Measurements from ENCODE around the gene CYP4F12.
"Not testable (repeated sequence)": the region's sequence is repeated elsewhere in the genome, so short reads cannot be mapped to it uniquely, and the experiment has no call there.

CYP4F12 gene

DNA sequence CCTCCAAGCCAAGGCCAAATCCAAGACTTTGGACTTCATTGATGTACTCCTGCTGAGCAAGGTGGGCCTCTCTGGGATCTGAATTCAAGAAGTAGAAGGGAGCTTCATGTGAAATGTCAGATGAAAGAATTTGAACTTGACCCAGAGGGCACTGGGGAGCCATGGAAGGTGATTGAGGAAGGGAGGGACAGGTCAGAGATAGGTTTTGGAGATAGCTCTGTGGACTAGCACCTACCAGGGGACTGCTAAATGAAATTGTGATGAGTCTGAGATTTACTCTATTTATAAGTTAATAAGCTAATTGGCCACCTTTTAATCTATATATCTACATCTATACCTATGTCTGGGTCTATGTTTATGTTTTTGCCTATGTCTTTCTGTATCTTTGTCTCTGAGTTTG lies 22.8 kb upstream of the CYP4F12 start:
- DNase-seq (ENCODE audit: low read depth in 2 of 2), result not testable (repeated sequence)

DNA sequence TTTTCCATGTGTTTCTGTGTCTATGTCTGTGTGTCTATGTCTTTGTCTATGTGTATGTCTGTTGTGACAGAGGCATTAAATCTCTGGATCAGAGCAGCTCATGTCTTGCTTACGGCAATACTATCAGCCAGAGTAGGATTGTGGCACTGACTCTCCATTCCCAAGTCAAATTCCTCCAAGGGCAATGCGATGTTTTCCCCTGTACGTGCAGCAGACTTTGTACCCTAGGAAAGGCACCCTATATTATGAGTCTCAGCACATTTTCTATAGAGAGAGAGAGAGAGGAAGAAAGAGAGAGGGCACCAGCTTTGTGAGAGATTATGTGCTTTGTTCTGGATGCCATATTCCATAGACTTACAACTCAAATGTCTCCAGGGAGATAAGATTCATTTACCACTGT lies 21.1 kb upstream of the CYP4F12 start:
- no peak for DNase-seq (ENCODE audit: low read depth in 2 of 2)

DNA sequence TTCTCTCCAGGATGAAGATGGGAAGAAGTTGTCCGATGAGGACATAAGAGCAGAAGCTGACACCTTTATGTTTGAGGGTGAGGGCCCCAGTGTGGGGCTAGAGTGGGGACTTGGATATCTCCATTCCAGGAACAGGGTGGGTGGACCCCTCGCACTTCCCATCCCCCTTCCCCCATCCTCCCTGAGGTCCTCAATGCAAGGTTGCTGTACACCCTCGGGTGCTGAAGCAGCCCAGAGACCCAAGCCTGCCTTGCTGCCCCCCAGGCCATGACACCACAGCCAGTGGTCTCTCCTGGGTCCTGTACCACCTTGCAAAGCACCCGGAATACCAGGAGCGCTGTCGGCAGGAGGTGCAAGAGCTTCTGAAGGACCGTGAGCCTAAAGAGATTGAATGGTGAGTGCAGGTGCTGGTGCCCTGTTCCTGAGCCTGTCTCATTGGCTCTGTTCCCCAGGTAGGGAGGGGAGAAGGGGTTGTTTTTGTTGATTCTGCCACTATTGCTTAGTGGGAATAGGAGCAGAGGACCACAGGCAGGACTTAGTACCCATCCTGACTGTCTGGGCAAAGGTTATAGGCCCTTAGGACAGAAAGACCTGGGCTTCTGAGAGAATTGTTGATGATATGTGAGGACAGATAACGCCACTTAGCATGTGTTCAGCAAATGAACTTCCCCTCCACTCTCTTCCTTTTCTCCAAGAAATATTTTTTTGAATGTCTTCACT lies 20.2 kb upstream of the CYP4F12 start:
- no peak for DNase-seq (ENCODE audit: low read depth in 2 of 2)

DNA sequence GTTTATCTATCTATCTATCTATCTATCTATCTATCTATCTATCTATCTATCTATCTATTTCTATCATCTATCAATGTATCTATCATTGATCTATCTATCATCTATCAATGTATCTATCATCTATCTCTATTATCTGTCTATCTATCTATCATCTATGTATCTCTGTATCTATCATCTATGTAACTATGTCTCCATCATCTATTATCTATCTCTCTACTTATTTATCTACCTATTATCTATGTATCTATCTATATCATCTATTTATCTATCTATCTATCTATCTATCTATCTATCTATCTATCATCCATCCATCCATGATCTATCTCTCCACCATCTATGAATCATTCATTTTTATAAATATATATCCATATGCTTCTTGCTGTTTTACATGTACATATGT lies 16.4 kb upstream of the CYP4F12 start:
- DNase-seq (ENCODE audit: low read depth in 2 of 2), result no peak

DNA sequence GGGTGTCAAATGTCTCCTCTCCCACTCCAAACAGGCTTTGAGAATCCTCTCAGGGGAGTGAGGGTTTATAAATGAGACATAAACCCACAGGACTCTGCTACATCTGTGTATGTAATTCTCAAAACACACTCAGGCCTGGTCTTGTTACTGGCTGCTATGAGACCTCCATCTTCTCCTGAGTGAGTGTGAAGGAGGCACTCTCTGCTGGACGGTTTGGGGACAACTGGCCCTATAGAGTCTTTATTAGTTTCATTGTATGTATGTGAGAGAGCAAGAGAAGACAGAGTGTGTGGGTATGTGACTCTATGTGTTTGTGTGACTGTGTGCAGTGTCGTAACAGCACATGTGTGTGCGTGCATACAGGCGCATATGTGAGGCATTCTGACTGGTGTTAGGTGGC lies 9.6 kb upstream of the CYP4F12 start:
- DNase-seq (ENCODE audit: low read depth in 2 of 2), result no peak

DNA sequence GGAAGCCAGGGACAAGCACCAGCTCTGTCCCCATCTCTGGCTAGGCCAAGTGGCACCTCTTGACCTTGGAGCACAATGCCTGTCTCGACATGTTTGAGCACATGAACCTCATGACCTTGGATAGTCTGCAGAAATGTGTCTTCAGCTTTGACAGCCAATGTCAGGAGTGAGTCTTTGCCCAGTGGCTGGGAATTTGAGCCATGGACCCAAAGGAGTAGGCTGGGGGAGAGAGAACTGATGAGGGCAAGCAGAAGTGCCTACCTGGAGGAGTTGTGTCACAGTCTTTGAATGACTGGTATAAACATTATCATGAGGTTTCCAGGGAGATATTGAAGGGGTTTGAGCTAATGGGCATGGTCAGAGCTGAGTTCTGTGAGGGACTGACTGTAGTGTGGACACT lies 6.7 kb upstream of the CYP4F12 start:
- DNase-seq (ENCODE audit: low read depth in 2 of 2), result no peak

DNA sequence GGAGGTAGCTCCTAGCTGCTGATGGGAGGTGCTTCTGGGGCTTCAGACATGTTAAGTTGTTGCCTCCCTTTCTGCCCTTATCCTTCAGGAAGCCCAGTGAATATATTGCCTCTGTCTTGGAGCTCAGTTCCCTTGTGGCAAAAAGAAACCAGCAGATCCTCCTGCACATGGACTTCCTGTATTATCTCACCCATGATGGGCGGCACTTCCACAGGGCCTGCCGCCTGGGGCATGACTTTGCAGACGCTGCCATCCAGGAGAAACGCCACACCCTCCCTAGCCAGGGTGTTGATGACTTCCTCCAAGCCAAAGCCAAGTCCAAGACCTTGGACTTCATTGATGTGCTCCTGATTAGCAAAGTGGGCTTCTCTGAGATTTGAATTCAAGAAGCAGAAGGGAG lies 6.0 kb upstream of the CYP4F12 start:
- no peak for DNase-seq (ENCODE audit: low read depth in 2 of 2)

DNA sequence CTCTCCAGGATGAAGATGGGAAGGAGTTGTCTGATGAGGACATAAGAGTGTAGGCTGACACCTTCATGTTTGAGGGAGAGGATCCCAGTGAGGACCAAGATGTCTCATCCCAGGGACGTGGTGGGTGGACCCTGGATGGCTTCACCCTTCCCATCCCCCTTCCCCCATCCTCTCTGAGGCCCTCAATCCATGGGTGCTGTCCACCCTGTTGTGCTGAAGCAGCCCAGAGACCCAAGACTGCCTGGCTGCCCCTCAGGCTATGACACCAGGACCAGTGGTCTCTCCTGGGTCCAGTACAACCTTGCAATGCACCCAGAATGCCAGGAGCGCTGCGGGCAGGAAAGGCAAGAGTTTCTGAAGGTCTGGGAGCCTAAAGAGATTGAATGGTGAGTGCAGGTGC lies 3.4 kb upstream of the CYP4F12 start:
- no peak for DNase-seq (ENCODE audit: low read depth in 2 of 2)

DNA sequence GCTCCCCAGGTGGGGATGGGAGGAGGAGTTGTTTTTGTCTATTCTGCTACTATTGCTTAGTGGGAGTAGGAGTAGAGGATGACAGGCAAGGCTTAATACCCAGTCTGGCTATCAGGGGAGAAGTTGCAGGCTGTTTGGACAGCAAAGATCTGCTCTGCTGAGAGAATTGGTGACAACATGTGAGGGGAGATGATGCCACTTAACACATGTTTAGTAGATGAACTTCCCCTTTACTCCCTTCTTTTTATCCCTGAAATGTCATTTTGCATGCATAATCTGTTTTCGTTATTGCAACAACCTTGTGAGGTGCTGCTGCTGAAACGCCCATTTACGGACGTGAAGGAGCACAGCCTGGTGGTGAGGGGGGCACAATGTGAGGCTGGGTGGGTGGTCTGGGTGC lies 3.0 kb upstream of the CYP4F12 start:
- DNase-seq (ENCODE audit: low read depth in 2 of 2), result no peak

DNA sequence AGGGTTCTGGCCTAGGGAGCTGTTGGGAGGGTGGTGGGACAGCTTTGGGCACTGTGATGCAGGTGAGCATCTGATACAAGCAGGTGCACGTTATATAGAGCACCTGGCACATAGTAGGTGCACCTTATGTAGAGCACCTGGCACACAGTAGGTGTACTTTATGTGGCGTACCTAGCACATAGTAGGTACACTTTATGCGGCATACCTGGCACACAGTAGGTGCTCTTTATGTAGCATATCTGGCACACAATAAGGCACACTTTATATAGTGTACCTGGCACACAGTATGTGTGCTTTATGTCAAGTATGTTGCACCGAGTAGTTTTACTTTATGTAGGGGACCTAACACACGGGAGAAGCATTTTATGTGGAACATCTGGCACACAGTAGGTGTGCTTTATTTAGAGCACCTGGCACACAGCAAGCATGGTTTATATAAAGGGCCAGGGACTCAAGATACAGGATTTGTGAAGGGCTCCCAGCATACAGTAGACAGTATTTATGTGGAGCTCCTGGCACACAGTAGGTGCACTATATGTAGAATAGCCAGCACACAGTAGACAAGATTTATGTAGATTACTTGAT lies 1.6 kb upstream of the CYP4F12 start:
- DNase-seq (ENCODE audit: low read depth in 2 of 2), result no peak

DNA sequence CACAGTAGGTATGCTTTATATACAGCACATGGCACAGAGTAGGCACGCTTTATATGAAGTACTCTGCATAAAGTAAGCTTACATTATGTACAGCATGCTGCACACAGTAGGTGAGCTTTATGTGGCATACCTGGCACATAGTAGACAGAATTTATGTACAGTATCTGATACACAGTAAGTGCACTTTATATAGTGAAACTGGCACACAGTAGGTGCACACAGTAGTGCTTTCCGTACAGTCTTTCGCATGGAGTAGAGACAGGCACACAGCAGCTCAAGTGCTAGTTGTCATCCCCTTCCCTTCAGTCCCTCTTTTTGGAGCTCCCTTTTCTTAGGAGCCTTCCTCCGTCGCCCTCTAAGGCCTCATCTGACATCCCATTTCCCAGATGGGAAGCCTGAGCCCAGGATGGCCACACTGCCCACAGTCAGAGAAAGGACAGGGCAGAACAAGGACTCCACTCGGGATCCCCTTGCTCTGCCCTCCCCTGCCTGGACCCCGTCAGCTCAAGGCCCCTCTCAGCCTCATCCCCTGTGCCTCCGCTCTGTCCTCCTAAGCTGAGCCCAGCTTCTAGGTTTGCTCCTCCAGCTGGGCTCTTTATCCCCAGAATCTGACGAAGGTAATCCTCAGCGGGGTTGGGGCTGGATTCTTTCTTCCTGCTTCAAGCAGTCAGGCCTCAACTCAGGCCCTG lies 852 bp upstream of the CYP4F12 start:
- DNase-seq (ENCODE audit: low read depth in 2 of 2), result no peak

DNA sequence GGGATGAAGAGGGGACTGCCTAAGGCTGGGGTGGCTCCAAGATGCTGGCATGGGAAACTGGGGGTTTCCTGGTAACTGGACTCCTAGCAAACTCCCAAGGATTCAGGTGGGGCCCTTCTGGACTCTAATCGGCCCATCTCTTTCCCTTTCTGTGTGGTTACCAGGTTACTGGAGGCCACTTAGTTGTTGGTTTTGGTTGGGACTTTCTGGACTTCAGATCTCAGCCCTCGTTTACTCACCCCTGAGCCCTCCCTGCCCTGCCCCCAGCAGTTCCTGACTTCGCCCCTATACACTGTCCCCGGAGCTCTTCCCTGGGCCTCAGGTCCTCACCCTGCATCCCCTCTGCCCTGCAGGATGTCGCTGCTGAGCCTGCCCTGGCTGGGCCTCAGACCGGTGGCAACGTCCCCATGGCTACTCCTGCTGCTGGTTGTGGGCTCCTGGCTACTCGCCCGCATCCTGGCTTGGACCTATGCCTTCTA lies 328 bp downstream of the CYP4F12 start:
- DNase-seq (ENCODE audit: low read depth in 2 of 2), result no peak

DNA sequence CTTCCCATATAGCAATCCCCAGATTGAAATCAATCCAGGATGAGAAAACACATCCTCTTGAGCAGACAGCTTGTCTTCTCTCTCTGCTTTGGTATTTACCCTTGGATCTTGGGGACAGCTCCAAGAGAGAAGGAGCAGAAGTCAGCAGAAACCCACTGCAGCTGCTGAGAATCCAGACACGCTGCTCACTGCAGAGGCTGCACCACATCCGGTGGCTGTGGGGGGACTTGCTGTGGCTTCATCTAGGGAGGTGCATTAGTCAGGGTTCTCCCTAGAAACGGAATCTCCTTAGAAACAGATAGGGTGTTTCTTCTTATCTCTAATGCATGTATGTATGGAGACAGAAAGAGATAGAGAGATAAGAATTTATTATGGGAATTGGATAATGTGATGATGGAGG lies 2.7 kb downstream of the CYP4F12 start:
- DNase-seq (ENCODE audit: low read depth in 2 of 2), result no peak

DNA sequence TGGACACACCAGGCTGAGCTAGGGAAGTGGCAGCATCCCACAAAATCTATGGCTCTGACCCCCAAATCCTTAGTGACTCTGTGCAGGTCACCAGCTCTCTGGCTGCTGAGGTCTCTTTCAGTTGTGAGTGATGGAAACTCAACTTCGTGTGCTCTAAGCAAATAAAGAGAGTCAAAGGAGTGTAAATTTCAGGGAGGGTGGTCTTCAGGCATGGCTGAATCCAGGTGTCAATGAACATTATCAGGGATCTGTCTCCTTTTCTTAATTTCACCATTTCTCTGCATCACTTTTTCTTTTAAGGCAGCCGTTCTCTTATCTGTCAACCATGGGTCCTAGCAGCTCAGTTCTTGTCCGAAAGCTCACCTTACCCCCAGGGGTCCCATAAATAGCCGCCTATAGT lies 6.2 kb downstream of the CYP4F12 start:
- no peak for DNase-seq (ENCODE audit: low read depth in 2 of 2)

DNA sequence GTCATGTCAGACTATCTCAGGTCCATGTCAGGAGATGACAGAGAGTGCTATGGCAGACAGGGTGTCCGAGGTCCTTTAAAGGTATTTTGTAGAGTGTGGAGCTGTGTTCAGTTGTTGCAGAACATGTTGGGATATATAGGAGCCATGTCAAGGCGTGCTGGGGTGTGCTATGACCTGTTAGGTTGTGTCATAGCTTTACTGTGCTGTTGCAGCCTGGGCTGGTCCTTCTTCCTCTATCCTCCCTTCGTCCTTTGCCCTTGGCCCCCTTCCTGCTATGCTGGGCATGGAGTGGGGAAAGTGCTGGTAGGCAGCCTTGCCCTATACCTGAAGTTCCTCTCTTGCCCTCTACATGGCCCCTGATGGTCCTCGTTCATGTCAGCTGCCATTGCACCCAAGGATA lies 7.0 kb downstream of the CYP4F12 start:
- DNase-seq (ENCODE audit: low read depth in 2 of 2), result not testable (repeated sequence)

DNA sequence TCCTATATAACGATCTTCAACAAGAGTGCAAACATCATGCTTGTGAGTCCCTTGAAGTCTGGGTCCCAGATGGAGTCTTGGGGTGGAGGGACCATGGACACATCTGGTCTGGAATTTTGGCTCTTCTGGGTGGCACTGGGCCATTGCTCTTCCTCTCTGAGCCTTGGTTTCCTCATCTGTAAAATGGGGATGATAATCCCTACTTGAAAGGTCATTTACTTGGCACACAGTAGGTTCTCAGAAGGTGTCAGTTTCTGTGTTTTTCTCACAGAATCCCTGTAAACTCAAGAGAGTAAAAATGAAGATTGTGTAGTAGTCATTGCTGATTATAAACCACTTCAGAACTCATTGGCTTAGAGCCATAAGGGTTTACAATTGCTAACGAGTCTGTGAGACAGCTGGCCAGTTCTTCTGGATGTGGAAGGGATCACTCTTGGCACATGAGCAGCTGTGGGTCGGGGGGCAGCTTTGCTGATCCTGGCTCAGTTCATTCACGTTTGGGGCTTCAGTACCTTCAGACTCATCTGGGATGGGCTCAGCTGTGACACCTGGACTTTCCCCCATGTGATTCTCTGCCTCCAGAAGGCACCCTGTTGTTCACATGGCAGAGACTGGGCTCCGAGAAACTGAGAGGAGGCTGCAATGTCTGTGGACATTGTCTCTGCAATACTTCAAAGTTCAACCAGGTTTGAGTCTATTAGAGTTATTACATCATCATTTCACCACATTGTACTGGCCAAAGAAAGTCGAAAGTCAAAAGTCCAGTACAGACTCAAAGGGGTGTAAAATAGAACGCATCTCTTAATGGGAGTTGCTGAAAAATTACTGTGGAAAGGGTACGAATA lies 7.8 kb downstream of the CYP4F12 start:
- DNase-seq (ENCODE audit: low read depth in 2 of 2), result no peak

DNA sequence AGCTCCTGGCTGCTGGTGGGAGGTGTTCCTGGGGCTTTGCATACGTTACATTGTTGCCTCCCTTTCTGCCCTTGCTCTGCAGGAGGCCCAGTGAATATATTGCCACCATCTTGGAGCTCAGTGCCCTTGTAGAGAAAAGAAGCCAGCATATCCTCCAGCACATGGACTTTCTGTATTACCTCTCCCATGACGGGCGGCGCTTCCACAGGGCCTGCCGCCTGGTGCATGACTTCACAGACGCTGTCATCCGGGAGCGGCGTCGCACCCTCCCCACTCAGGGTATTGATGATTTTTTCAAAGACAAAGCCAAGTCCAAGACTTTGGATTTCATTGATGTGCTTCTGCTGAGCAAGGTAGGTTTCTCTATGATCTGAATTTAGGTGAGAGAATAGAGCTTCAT lies 10.5 kb downstream of the CYP4F12 start:
- DNase-seq (ENCODE audit: low read depth in 2 of 2), result no peak

DNA sequence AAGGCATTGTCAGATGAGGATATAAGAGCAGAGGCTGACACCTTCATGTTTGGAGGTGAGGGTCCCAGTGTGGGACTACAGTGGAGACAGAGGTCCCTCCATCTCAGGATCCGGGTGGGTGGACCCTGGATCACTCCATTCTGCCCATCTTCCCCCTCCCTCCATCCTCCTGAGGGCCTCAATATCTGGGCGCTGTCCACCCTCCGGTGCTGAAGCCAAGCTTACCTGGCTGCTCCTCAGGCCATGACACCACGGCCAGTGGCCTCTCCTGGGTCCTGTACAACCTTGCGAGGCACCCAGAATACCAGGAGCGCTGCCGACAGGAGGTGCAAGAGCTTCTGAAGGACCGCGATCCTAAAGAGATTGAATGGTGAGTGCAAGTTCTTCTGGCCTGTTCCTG lies 11.9 kb downstream of the CYP4F12 start:
- no peak for DNase-seq (ENCODE audit: low read depth in 2 of 2)

DNA sequence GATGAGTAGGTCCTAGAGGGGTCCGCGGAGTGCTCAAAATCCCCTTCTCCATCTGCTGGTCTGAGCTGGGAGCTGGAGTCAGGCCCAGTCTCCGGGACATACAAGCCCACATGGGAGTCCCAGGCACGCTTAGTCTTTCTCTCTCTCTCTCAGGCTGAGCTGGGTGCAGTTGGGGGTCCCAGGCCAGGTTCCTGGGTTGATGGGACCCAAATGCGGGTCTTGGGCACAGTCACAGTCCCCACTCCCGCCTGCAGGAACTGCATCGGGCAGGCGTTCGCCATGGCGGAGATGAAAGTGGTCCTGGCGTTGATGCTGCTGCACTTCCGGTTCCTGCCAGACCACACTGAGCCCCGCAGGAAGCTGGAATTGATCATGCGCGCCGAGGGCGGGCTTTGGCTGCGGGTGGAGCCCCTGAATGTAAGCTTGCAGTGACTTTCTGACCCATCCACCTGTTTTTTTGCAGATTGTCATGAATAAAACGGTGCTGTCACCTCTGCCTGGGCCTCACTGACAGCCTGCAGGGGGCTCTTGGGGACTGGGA lies 23.8 kb downstream of the CYP4F12 start:
- no peak for DNase-seq (ENCODE audit: low read depth in 2 of 2)

DNA sequence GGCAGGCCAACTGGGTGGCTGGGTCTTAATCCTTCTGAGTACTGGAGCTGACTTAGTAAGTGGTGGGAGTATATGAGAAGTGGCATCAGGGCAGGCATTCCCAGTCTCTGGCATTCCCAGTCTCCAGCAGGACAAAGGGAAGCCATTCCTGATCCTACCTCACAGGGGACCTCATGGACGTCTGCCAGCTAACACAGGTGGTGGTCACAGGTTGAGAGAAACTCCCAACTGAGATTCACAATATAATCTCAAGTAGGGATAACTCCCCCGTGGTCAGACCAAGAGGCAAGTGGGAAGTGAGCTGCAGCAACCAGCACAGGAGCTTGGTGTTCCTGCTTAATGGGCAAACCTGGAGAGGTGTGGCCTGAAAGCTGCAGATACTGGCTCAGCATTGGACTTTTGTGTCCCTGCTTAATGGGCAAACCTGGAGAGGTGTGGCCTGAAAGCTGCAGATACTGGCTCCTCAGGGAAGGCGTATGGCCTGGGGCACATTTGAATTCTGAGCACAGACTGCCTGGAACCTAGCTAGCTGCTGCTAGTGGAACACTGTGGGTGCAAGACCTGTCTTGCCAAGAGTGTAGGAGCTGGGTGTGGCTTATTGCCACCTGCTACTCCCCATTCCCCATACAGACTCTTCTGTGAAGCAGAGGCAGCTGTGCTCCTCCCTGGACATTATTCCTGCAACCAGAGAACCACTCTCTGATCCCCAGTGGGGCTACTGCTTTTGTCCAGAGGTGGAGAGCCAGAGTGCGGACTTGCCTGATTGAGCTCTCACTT lies 29.1 kb downstream of the CYP4F12 start:
- no peak for DNase-seq (ENCODE audit: low read depth in 2 of 2)

DNA sequence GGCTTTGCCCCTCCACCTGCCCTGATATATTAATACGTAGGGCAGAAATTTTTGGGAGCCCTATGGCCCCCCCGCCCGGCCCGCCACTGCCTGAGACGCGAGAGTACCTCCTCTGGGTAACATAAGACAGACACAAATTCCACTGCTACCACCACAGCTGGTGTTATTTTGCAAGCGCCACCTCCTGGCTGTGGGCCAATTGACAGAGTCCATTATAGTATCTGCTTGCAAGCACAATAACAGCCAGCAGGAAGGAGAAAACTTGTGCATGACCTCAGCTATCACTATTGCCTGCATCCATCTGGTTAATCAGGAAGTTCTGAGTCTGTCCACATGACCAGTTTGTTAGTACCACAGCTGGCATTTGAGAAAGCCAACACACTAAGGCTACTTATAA lies 29.6 kb downstream of the CYP4F12 start:
- no peak for DNase-seq (ENCODE audit: low read depth in 2 of 2)
